ENCODE results near the gene FRA10AC1.

DNA sequence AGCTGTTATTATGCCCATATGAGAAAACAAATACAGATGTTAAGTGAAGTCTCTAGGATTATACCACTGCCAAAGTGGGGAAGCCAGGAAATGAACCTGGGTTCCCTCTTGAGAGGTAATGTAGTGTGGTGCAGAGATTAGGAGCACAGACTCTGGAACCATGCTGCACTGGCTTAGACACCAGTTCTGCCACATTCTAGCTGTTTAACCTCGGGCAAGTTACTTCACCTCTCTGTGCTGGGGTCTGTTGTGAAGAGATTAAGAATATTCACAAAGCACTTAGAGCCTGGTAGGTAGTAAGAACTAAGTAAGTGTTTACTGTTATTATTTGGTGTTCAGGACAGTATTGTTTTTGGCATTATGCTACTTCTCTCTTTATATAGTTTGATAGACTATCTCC, 48.2 kb downstream of the FRA10AC1 start:
- TF ChIP-seq POLR2A (IDR thresholded peaks at IDR 0.05; ENCODE audit: low read depth, low read length) (no peak), SMC3 (IDR thresholded peaks at IDR 0.05; ENCODE audit: low read depth, low read length) (no peak), CEBPB (IDR thresholded peaks at IDR 0.05; ENCODE audit: low read depth, low read length) (no peak), RFX5 (IDR thresholded peaks at IDR 0.05; ENCODE audit: low read depth, low read length) (no peak), RCOR1 (IDR thresholded peaks at IDR 0.05; ENCODE audit: insufficient replicate concordance, low read length) (no peak), CHD1 (IDR thresholded peaks at IDR 0.05; ENCODE audit: low read depth, low read length) (no peak), MAFK (IDR thresholded peaks at IDR 0.05; ENCODE audit: low read depth, low read length) (no peak), BHLHE40 (IDR thresholded peaks at IDR 0.05; ENCODE audit: low read depth, low read length) (no peak), FOS (IDR thresholded peaks at IDR 0.05; ENCODE audit: low read depth, low read length) (no peak), RAD21 (IDR thresholded peaks at IDR 0.05; ENCODE audit: low read length) (no peak), MXI1 (IDR thresholded peaks at IDR 0.05; ENCODE audit: borderline replicate concordance, low read depth, low read length) (no peak)
- TF ChIP-seq, protein P1, sequence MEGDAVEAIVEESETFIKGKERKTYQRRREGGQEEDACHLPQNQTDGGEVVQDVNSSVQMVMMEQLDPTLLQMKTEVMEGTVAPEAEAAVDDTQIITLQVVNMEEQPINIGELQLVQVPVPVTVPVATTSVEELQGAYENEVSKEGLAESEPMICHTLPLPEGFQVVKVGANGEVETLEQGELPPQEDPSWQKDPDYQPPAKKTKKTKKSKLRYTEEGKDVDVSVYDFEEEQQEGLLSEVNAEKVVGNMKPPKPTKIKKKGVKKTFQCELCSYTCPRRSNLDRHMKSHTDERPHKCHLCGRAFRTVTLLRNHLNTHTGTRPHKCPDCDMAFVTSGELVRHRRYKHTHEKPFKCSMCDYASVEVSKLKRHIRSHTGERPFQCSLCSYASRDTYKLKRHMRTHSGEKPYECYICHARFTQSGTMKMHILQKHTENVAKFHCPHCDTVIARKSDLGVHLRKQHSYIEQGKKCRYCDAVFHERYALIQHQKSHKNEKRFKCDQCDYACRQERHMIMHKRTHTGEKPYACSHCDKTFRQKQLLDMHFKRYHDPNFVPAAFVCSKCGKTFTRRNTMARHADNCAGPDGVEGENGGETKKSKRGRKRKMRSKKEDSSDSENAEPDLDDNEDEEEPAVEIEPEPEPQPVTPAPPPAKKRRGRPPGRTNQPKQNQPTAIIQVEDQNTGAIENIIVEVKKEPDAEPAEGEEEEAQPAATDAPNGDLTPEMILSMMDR (conservative IDR thresholded peaks at IDR 0.05; ENCODE audit: low read depth, low read length), result no peak
- TF ChIP-seq, protein P2, sequence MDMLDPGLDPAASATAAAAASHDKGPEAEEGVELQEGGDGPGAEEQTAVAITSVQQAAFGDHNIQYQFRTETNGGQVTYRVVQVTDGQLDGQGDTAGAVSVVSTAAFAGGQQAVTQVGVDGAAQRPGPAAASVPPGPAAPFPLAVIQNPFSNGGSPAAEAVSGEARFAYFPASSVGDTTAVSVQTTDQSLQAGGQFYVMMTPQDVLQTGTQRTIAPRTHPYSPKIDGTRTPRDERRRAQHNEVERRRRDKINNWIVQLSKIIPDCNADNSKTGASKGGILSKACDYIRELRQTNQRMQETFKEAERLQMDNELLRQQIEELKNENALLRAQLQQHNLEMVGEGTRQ (IDR thresholded peaks at IDR 0.05; ENCODE audit: low read depth, low read length), result no peak
